Epidermal melanocyte (primary cell): ENCODE measurements around the gene TIGIT.
"Not testable (repeated sequence)": the region's sequence is repeated elsewhere in the genome, so short reads cannot be mapped to it uniquely, and the experiment has no call there.

Experiments used
- DNase-seq: peaks from one replicate; pipeline ENCODE4 v3.0.0; 2011; ENCODE audit warnings: low spot score; ENCODE audit not compliant: insufficient read length

Gene TIGIT

DNA sequence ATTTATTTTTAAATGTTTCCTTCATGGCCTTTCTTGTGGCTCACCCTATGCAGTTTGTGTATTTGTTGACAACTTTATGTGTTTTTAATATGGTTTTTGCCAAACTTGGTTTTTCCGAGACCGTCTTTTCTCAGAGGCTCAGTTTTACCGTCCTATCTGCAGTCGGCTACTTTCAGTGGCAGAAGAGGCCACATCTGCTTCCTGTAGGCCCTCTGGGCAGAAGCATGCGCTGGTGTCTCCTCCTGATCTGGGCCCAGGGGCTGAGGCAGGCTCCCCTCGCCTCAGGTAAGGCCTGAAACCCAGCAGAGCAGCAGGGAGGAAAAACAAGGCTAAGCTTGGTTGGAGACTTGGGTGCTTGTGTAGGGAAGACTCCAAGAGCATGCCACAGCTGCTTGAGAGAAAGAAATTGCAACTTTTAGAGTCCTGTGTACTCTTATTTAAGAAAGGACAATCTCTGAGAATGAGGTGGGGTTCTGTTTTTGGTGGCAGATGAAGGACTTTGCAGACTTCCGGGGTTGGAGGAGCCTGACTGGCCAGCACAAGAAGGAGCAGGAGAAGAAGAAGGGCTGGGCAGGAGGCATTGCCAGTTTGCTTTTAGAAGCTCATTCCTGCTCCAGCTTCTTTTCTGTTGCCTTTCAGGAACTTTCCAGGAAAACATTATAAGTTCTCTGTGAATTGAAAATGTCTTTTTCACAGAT is at the start of gene TIGIT:
TSS of gene TIGIT (plus strand) at position 191 of the 698 bp plus-strand sequence. CDS start at position 225, 34 bp downstream.
- no peak for DNase-seq

- DNase-seq = no peak
These were observed 40.9 kb upstream of the TIGIT start for GRCh38 chr3:114252954-114253353.

DNA sequence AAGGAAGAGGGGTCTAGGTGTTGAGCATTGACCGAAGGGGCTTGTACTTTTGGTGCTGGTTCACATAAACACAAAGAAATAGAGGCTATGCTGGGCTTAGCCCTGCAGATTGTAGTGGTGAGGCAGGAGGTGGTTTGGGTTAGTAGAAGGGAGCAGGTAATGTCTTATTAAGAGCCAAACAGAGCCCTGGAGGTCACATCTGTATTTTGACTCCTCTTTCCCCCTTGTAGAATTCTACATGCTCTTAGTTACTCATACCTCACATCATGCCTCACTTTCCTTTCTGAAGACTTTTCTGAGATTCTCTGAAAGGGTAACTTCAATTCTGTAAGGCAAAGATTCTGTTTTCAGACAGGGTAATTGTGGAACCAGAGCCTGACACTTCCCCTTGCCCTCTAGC is 40.3 kb upstream of the TIGIT start:
- DNase-seq = no peak

GRCh38 chr3:114259566-114259965 is 34.3 kb upstream of the TIGIT start:
- DNase-seq = no peak

- DNase-seq = no peak
These were observed 33.7 kb upstream of the TIGIT start for GRCh38 chr3:114260152-114260551.

GRCh38 chr3:114270019-114270418 is 23.8 kb upstream of the TIGIT start:
- no peak for DNase-seq

GRCh38 chr3:114272271-114272670 is 21.6 kb upstream of the TIGIT start:
- DNase-seq = no peak

GRCh38 chr3:114274929-114275328 is 18.9 kb upstream of the TIGIT start:
- DNase-seq = no peak

DNA sequence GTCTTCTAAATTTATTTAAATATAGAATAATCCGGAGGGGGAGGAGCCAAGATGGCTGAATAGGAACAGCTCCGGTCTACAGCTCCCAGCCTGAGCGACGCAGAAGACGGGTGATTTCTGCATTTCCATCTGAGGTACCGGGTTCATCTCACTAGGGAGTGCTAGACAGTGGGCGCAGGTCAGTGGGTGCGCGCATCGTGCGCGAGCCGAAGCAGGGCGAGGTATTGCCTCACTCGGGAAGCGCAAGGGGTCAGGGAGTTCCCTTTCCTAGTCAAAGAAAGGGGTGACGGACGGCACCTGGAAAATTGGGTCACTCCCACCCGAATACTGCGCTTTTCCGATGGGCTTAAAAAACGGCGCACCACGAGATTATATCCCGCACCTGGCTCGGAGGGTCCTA is 17.0 kb upstream of the TIGIT start:
- DNase-seq = not testable (repeated sequence)

DNA sequence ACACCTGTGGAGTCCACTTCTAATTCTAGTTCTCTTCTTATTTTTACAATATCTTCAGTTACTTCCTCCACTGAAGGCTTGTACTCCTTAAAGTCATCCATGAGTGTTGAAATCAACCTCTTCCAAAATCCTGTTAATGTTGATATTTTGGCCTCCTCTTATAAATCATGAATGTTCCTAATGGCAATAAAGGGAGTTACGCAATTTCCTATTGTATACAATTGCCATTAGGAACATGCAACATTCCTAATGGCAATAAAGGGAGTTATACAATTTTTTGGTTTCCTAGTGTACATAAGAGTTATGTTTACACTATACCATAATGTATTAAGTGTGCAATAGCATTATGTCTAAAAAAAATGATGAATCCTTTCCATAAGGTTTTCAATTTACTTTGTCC is 9.2 kb upstream of the TIGIT start:
- no peak for DNase-seq

GRCh38 chr3:114285648-114286230 is 8.1 kb upstream of the TIGIT start:
- DNase-seq = no peak

DNA sequence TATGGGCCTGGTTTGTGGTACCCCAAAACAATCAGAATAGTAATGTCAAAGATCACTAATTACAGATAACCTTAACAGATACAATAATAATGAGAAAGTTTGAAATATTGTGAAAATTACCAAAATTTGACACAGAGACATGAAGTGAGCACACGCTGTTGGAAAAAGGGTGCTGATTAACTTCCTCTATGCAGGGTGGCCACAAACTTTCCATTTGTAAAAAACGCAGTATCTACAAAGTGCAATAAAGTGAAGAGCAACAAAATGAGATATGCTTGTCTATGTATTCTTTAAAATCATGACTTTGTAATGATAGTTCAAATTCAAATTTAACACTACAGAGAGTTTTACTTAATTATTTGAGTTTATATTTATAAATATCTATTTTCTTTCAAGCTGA is 7.6 kb upstream of the TIGIT start:
- DNase-seq = no peak

DNA sequence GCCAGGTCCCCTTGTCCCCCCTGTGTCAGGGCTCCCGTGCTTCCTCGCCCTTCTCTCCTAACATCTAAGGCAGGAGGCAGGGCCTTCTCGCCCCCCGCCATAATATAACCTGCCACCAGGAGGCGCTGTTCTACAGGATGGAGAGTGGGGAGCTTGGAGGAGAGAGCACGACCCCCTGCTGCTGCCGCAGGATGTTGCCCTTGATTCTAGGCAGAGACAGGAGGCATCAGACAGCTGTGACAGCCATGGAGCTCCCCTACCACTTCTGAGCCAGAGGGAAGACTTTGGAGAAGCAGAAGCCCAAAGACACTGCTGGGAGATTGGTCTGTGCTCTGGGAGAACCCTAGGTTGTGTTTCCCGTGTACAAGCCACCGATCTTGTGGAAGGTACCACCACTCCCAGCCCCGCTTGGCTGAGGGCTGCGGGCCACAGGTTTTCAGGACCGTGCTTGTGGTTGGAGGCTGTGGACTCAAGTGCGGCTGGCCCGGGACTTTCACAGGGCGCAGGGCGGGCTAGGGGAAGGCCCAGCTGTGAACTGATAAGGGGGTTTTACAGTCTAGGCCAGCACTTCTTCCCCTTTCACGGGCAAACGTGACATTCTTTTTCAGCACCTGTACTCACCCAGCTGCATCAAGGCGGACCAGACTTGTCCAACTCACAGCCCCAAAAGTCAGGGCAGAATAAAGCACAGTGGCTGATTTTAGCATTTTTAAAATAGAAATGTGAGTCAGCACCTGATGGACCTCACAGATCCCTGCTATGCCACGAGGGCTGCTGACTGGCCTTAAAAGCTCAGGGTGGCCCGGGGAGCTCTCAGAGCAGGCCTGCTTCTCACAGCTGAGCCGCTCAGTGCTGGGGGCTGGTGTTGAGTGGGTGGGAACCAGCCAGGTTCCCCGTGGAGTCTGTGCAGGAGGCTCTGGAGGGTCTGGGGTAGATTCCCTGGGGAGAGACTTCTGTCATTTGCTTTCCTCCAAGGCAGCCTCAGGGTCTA is 2.6 kb upstream of the TIGIT start:
- DNase-seq = no peak

- no peak for DNase-seq
These were observed 1.2 kb downstream of the TIGIT start for GRCh38 chr3:114294940-114295480.

GRCh38 chr3:114295946-114296345 is 2.1 kb downstream of the TIGIT start:
- DNase-seq = no peak

GRCh38 chr3:114299421-114299820 is 5.6 kb downstream of the TIGIT start:
- DNase-seq = no peak

- no peak for DNase-seq
These were observed 6.3 kb downstream of the TIGIT start for GRCh38 chr3:114299941-114300624.

DNA sequence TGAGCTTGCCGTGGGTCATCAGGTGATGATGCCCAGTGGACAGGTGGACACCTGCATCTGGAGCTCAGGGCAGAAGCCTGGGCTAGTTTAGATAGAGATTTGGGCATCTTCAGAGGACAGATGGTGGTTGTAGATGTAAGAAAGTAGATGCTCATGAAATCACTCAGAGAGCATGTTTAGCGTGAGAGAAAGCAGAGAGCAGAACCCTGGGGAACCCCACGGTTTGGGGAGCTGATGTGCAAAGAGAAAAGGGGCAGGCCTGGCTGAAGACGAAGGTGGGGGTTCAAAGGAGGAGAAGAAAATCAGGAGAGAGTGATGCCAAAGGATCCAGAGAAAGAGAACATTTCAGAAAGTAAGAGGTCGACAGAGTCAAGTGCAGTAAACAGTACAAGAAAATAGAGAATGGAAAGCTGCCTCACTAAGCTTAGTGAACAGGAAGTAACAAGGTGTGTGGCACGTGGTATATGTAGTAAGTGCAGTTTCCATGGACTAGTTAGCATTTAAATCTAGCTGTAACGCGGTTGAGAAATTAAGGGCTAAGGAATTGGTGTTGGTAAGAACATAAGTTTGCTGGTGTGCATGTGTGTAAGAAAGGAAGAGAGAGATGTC is 13.5 kb downstream of the TIGIT start:
- no peak for DNase-seq

GRCh38 chr3:114307832-114308231 is 14.0 kb downstream of the TIGIT start:
- no peak for DNase-seq

DNA sequence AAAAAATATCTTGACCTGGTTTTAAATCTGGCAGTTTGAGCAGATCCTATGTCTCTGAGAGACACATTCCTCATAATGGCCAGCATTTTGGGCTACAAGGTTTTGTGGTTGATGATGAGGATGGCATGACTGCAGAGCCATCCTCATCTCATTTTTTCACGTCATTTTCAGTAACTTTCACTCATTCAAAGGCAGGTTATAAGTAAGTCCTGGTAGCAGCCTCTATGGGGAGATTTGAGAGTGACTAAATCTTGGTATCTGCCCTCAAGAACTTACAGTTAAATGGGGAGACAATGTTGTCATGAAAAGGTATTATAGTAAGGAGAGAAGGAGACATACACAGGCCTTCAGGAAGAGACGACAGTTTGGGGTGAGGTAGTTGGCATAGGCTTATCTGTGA is 14.5 kb downstream of the TIGIT start:
- DNase-seq = no peak

DNA sequence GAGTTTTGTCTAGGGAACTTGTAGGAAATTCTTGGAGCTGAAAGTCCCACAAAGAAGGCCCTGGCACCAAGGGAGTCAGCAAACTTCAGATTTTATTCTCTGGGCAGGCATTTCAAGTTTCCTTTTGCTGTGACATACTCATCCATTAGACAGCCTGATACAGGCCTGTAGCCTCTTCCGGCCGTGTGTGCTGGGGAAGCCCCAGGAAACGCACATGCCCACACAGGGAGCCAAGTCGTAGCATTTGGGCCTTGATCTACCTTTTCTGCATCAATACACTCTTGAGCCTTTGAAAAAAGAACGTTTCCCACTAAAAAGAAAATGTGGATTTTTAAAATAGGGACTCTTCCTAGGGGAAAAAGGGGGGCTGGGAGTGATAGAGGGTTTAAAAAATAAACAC is 15.0 kb downstream of the TIGIT start:
- no peak for DNase-seq
